Lung microvascular endothelial cell (primary cell): ENCODE results near the gene INSC. TPM values are rescaled to one million over a fixed set of nuclear protein-coding genes. Genes with fewer than 3 reads are reported as not detected.
"Not testable (repeated sequence)": the region's sequence is repeated elsewhere in the genome, so short reads cannot be mapped to it uniquely, and the experiment has no call there.

Experiments used
- DNase-seq, 2 donors: peaks; one replicate each; pipeline versions ENCODE4 v3.0.0 to v3.0.0-alpha.2; 2010; ENCODE audit warnings: low read depth in 2 of 2
- total RNA-seq: library from RNA; depleted of rRNA; stranded (reverse); fragments of >200 nt; gene quantifications from 2 replicates; pipeline ENCODE4 v1.2.1, GENCODE V29; 2014

INSC gene
- total RNA-seq, result not detected in 2 replicates

GRCh38 chr11:15114501-15115475 is at the start of gene INSC:
TSS of gene INSC (plus strand) at chr11:15114923. CDS start at chr11:15149175, 34,252 bp downstream.
- DNase-seq, result peak in 1 of 2 donors; percentile 58

- not testable (repeated sequence) for DNase-seq
These were observed 45.0 kb upstream of the INSC start for GRCh38 chr11:15069751-15070150.

GRCh38 chr11:15071556-15072255 is 43.0 kb upstream of the INSC start:
- no peak for DNase-seq

- no peak for DNase-seq
These were observed 42.1 kb upstream of the INSC start for GRCh38 chr11:15072551-15073143.

GRCh38 chr11:15073361-15074205 is 41.1 kb upstream of the INSC start, which contains the start of gene CALCB:
TSS of gene CALCB (plus strand) at chr11:15073593. CDS start at chr11:15074719, 1,126 bp downstream.
- peak in 1 of 2 donors; percentile 9 for DNase-seq

GRCh38 chr11:15074206-15075161 is 40.2 kb upstream of the INSC start:
- peak; percentile 69 to 74 for DNase-seq

- no peak for DNase-seq
These were observed 39.6 kb upstream of the INSC start for GRCh38 chr11:15075162-15075526.

GRCh38 chr11:15091175-15091574 is 23.5 kb upstream of the INSC start:
- DNase-seq, result no peak

- no peak for DNase-seq
These were observed 23.1 kb upstream of the INSC start for GRCh38 chr11:15091625-15092024.

GRCh38 chr11:15093432-15093831 is 21.3 kb upstream of the INSC start:
- DNase-seq, result no peak

- DNase-seq, result no peak
These were observed 18.9 kb upstream of the INSC start for GRCh38 chr11:15095736-15096228.

- no peak for DNase-seq
These were observed 17.3 kb upstream of the INSC start for GRCh38 chr11:15097411-15097810.

GRCh38 chr11:15099267-15099666 is 15.5 kb upstream of the INSC start:
- DNase-seq, result no peak

- DNase-seq, result peak; percentile 70 to 81
These were observed 13.5 kb upstream of the INSC start for GRCh38 chr11:15101072-15101709.

- DNase-seq, result no peak
These were observed 10.6 kb upstream of the INSC start for GRCh38 chr11:15104166-15104565.

GRCh38 chr11:15106201-15106965 is 8.3 kb upstream of the INSC start:
- peak in 1 of 2 donors; percentile 72 for DNase-seq

GRCh38 chr11:15107730-15108515 is 6.8 kb upstream of the INSC start:
- DNase-seq, result peak in 1 of 2 donors; percentile 73
